ENCODE results near the gene RBP4.

The RBP4 gene

GRCh38 chr10:93601146-93601773 is at the start of gene RBP4:
Gene RBP4 (minus strand): TSS chr10:93601235. CDS start chr10:93601028, 207 bp downstream.
- no peak for DNase-seq

GRCh38 chr10:93639791-93640190 is 38.8 kb upstream of the RBP4 start:
- no peak for DNase-seq

GRCh38 chr10:93630625-93631557 is 29.9 kb upstream of the RBP4 start:
- DNase-seq = no peak

GRCh38 chr10:93629647-93630305 is 28.7 kb upstream of the RBP4 start:
- DNase-seq = no peak

- no peak for DNase-seq
Observed at GRCh38 chr10:93628858-93629257, 27.8 kb upstream of the RBP4 start.

- no peak for DNase-seq
Observed at GRCh38 chr10:93622942-93623341, 21.9 kb upstream of the RBP4 start.

GRCh38 chr10:93620925-93621324 is 19.9 kb upstream of the RBP4 start:
- DNase-seq = no peak

GRCh38 chr10:93615576-93616235 is 14.7 kb upstream of the RBP4 start:
- no peak for DNase-seq

- DNase-seq = no peak
Observed at GRCh38 chr10:93614101-93614825, 13.2 kb upstream of the RBP4 start.

GRCh38 chr10:93613126-93613525 is 12.1 kb upstream of the RBP4 start:
- no peak for DNase-seq

GRCh38 chr10:93612311-93612710 is 11.3 kb upstream of the RBP4 start, which contains the start of gene PDE6C:
Gene PDE6C (plus strand): TSS chr10:93612537. CDS start chr10:93612726, 189 bp downstream.
- DNase-seq = no peak

GRCh38 chr10:93608421-93608820 is 7.4 kb upstream of the RBP4 start:
- DNase-seq = no peak

GRCh38 chr10:93604146-93604545 is 3.1 kb upstream of the RBP4 start:
- DNase-seq = no peak

- DNase-seq = no peak
Observed at GRCh38 chr10:93603023-93603422, 2.0 kb upstream of the RBP4 start.

GRCh38 chr10:93601774-93602162 is 733 bp upstream of the RBP4 start:
- no peak for DNase-seq

- peak in 1 of 2 experiments; percentile 12 for DNase-seq
Observed at GRCh38 chr10:93600446-93601145, 439 bp downstream of the RBP4 start.

GRCh38 chr10:93599778-93600177 is 1.3 kb downstream of the RBP4 start:
- no peak for DNase-seq

- DNase-seq = no peak
Observed at GRCh38 chr10:93599335-93599734, 1.7 kb downstream of the RBP4 start.

GRCh38 chr10:93598157-93598556 is 2.9 kb downstream of the RBP4 start:
- no peak for DNase-seq

GRCh38 chr10:93597075-93597599 is 3.9 kb downstream of the RBP4 start:
- no peak for DNase-seq

- no peak for DNase-seq
Observed at GRCh38 chr10:93596539-93596938, 4.5 kb downstream of the RBP4 start.
